DMS79 treated with DMSO at 0.1 percent for 48 hours (cell line): Measurements from ENCODE around the gene CD74.

Experiments
- DNase-seq: peaks from one replicate; lab custom pipeline; 2025; lab: John Stamatoyannopoulos, UW

Gene CD74

GRCh38 chr5:150358261-150359095 lies 54.2 kb downstream of the CD74 start:
- DNase-seq = no peak

DNA sequence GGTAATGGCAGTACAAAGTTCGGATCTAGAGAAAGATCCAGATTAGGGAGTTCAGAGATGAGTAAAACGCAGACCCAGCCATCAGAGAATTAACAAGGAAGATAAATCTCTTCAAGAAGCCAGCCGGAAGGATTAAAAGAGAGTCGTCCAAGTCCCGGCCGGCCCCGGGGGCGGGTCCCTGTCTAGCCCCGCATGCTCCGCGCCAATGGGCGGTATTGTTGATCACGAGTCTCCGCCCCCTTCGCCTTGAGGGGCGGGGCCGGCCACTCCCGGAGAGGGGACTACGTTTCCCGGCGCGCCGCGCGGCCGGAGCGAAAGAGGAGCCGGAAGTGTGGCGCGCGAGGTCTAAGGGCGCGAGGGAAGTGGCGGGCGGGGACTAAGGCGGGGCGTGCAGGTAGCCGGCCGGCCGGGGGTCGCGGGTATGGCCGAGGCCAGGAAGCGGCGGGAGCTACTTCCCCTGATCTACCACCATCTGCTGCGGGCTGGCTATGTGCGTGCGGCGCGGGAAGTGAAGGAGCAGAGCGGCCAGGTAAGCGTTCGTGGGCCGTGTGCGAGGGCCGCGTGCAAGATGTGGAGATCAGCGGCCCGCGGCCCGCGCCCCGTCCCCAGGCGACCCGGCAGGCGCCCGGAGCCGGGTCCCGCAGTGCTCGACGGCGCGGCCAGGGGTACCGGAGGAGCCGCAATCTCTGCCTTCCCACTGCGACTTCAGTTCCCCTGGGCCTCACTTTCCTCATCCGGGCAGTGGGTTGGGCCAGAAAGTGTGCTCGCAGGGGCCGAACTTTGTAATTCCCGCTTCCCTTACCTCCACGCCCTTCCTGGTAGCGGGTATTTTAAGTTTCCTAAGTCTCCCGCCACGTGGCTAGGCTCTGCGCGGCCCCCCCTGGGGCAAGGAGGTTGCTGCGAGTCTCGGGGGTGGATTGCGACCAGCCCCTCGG lies 55.1 kb downstream of the CD74 start, which contains the start of gene TCOF1:
Gene TCOF1, plus strand, starts transcription at position 372 of the 935 bp plus-strand sequence. Its CDS starts 50 bp downstream, at position 422.
- peak; percentile 60 for DNase-seq

DNA sequence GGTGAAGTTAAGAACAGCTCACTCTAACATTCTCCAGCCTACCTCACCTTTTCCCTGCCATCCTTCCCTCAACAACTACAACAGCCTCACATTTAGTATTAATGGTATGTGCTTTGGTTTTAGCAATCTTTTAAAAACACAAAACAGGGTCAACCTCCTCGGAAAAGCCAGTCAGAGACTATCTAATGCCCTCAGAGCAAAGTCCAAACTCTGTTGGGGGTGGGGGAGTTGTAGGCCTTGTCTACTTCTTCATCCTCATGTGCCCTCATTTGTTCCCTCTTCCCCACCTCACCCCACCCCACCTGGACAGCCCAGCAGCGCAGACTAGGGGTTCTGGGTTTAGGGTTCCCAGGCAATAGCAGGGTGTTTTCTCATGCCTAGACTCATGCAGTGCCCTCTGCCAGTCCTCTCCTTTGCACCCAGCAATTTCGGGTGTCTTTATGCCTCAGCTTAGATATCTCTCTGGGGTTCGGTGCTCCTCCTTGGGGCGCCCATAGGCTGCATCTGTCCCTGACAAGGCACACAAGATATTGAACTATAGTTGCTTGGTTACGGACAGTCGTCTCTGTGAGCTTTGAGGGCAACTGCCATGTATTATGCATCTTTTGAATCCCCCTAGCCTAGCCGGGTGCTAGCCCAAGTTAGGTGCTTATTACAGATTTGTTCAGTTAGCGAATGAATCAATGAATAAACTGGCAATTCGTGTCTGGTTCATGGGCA lies 56.0 kb downstream of the CD74 start:
- no peak for DNase-seq

- DNase-seq = no peak
Observed at GRCh38 chr5:150355791-150356190, 56.9 kb downstream of the CD74 start.

DNA sequence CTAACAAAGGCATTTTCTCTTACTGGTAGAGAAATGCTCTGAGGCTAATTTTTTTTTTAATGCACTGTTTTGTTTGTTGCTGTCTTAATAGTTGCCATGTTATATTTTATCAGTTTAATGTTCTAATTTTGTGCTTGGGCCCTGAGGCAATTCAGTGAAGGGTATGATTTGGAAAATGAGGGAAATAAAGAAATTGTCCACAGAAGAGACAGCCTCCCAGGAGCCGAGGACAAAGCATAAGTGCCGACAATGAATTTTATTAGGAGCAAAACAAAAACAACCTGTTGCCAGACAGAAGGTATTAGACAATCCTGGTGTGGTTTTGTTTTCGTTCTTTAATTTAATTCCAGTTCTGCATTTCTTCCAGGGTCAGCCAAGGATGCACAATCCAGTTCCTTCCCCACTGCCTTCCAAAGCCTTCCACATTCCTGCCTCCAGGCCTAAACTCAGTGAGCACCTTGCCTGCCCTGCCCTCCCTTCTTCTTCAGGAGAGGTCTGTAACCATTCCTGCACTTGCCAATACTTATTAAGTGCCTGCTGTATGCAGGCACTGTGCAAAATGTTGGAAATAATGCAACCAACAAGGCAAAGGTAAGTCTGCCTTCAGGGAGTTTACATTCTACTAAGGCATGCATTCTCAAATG lies 59.6 kb downstream of the CD74 start:
- DNase-seq = no peak

GRCh38 chr5:150352244-150353031 lies 60.3 kb downstream of the CD74 start:
- DNase-seq = no peak
